GM12865 (cell line): ENCODE results near the gene ZNF385A.
A peak's percentile ranks its signal among the peaks of the same experiment; 100 is the strongest.

Source experiments
- DNase-seq: peaks from one replicate; pipeline ENCODE4 v3.0.0; 2010; ENCODE audit warnings: low read depth
- H3K4me3 ChIP-seq: 2 replicates; pipeline ENCODE4 v1.5.1; 2011; ENCODE audit warnings: mild to moderate bottlenecking, low read depth, low read length, control low read depth
- TF ChIP-seq, protein P1 (sequence below): IDR thresholded peaks from 2 replicates; pipeline ENCODE4 v1.5.1; 2011; ENCODE audit warnings: low read length, control low read depth, low read depth, inconsistent platforms; ENCODE audit not compliant: insufficient read depth; ENCODE audit errors: missing control alignments

The ZNF385A gene

DNA sequence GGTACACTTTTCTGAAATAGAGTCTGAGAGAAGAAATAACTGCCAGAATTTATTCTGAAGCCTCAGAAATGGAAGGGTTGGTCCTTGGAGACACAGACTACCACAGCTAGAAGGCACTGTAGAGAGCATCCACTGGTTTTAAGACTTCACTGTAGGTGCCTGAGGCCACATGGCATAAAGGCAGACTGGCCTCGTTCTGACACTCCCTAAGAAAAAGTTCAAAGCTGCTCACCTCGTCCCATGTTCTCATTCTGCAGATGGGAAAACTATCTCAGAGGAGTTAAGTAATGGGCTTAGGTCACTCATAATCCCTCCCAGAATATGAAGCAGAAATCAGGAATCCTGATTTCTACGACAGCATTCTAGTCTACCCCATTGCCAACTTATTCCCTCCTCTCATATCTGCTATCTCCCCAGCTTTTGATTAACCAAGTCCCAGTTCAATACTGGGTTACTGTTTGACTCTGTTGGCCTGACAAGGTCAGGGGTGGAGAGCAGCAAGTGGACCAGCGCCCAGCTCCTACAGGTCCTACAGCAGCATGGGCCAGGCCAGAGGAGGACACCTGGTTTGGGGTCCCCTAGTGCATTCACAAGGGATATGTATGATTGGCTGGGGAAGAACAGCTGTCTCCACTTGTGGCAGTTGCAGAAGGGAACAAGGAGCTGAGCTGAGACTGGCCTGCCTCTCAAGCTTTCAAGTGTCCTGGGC, 30.8 kb upstream of the ZNF385A start:
- DNase-seq, result no peak
- no peak overlapping the region for H3K4me3 ChIP-seq
- TF ChIP-seq, protein P1, sequence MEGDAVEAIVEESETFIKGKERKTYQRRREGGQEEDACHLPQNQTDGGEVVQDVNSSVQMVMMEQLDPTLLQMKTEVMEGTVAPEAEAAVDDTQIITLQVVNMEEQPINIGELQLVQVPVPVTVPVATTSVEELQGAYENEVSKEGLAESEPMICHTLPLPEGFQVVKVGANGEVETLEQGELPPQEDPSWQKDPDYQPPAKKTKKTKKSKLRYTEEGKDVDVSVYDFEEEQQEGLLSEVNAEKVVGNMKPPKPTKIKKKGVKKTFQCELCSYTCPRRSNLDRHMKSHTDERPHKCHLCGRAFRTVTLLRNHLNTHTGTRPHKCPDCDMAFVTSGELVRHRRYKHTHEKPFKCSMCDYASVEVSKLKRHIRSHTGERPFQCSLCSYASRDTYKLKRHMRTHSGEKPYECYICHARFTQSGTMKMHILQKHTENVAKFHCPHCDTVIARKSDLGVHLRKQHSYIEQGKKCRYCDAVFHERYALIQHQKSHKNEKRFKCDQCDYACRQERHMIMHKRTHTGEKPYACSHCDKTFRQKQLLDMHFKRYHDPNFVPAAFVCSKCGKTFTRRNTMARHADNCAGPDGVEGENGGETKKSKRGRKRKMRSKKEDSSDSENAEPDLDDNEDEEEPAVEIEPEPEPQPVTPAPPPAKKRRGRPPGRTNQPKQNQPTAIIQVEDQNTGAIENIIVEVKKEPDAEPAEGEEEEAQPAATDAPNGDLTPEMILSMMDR, result no peak

DNA sequence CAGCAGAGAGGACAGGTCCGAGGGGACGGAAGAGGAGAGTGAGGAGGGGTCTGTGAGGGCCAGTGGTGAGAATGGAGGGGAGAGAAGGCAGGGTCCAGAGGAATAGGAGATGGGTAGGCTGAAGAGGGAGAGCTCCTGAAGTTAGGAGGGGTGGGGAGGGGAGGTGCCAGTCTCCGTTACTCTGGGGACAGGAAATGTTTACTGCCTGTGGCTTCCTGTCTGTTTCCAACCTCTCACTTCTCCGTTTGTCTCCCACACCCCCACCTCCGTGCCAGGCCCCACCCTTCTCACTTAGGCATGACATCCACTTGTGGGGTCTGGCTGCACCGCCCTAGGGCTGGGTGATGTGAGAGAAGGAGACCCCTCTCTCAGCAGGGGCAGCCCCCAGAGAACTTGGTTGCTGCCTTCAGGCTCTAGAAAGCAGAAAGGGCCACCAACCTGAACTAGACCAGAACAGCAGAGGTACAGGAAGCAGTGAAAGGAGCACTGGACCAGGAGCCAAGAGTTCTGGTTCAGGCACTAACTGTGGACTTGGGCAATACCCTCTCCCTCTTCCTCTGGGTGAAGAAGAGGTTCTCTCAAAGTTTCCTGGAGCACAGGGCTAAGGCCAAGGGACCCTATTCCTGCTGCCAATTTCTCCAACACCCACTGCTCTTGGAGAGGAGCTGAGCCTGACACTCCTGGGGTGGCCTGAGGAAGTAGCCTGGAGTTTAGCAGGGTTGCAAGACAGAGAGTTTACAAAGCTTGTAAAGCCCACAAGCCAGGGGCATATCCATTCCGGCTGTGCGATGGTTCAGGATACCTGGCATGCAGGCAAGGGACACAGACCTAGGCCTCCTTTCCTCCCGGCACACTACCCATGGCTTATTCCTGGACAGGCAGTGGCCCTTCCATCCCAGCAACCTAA, 29.0 kb upstream of the ZNF385A start:
- peak; percentile 46 for DNase-seq
- TF ChIP-seq, protein P1, result no peak
- no peak overlapping the region for H3K4me3 ChIP-seq

DNA sequence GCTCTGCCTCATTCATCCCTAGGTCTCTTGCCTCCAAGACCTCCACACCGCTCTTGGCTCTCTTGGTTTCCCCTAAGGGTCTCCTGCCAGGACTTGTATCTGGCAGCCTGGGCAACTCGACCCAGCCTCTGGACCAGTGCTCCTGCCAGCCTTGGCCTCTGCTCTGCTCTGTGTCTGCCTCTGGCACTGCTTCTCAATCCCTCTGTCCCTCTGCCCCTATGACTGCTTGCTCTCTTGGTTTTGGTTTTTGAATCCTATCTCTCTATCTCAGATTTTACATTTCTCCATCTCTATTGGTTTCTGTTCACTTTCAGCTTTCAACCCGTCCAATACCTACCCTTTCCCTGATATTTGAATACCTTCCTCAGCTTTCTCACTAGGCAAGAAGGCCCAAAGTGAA, 28.3 kb upstream of the ZNF385A start:
- no peak overlapping the region for H3K4me3 ChIP-seq
- no peak for DNase-seq
- TF ChIP-seq, protein P1, result no peak

DNA sequence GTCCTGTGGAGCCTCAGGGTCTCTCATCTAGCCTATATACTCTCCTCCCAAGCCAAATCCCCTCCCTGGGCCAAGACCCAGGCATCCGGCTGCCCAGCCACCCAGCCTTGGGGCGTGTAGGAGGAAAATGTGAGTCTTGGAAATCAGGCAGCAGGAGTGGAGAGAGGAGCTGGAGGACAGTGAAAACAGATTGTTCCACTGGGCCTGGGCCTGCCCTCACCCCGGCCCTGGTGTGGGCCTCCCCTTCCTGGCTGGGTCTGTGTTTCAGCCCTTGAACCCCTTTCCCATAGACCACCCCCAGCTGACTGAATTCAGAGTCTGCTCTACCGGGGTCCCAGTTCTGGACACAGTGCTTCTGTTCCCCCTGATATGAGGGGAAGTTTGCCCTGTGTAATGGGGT, 27.8 kb upstream of the ZNF385A start:
- DNase-seq, result no peak
- no peak overlapping the region for H3K4me3 ChIP-seq
- TF ChIP-seq, protein P1, result no peak

DNA sequence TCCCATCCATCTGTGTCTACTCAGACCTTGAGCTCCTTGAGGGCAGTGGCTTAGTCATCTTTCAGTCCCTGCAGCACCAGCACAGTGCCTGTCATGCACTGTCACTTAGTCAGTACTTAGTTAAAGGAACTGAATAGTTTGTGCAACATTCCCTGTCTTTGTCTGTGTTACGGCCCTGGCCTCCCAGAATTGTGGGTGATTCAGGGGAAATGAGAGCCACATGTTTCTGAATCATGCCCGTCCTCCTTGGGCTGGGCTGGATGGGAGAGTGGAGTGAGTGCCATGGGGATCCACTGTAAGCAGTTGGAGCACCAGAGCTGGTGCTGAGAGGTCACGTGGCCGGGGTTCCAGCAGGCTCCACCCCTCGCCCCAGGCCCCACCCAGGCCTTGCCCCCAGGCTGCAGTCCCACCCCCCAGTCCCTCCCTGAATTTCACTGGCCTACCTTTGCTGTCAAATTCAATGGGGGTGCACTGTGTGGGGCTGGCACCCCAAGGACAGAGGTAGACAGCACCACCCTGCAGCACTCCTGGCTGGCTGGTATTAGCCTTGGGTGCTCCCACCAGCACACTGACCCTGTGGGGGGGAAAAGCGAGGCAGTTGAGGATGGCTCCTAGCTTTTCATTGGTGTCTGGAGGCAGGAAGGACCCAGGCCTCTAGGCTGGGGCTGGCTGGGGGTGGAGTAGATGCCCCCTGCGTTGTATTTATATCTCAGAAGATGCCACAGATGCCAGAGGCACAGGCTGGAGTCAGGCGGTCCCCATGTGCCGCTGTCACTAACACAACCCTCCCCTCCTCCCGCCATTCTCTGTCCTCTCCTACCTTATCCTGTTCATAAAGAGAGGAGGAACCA, 27.1 kb upstream of the ZNF385A start:
- DNase-seq, result peak; percentile 33
- H3K4me3 ChIP-seq, result no peak overlapping the region
- TF ChIP-seq, protein P1, result no peak

DNA sequence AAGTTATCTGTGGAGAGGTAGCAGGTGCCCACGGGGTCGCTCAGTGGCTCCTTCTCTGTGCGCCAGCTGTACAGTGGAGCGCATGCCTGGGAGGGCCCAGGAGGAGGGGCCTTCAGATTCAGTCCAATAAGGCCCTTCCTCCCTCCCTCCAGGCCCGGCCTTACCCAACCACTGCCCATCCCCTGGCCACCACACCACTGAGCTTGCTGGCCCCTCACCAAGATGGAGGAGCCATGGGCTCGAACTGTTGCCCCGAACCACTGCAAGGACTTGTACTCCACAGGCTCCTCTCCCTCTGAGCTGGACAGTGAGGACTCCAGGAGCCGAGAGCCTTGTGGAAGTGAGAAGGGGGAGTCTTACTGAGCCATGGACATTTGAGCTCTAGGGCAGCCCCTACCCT, 24.7 kb upstream of the ZNF385A start:
- DNase-seq, result no peak
- TF ChIP-seq, protein P1, result no peak
- H3K4me3 ChIP-seq, result no peak overlapping the region
